HG02678 (cell line): ENCODE measurements around the gene PPM1J.
A peak's percentile ranks its signal among the peaks of the same experiment; 100 is the strongest.
"Not testable (repeated sequence)": the region's sequence is repeated elsewhere in the genome, so short reads cannot be mapped to it uniquely, and the experiment has no call there.

ENCODE experiments used
- ATAC-seq: cut with Tn5 transposase; IDR thresholded peaks from one replicate; pipeline ENCODE4 v1.9.1; 2021; ENCODE audit warnings: mild to moderate bottlenecking, moderate library complexity; ENCODE audit not compliant: unreplicated experiment

Gene PPM1J

DNA sequence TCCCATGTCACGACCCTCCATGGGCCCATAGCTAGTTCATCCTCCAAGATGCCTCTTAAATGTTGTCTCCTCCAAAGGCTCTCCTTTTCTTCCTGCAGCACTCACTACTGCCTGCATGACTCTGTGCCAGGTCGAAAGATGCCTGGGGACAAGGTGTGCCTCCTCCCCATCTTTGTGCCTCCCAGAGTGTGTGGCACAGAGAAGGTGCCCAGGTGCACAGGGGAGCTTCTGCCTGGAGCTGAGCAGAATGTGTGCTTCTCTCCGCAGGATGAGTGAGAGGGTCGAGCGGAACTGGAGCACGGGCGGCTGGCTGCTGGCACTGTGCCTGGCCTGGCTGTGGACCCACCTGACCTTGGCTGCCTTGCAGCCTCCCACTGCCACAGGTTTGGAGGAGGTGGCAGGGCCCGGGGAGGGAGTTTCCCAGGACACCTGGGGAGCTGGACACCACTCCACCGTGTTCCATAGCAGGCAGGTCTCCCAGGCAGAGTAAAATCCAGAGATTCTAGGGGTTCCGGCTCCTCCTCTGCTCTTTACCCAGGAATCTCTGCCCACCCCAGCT is 6.9 kb upstream of the PPM1J start:
- ATAC-seq = no peak

DNA sequence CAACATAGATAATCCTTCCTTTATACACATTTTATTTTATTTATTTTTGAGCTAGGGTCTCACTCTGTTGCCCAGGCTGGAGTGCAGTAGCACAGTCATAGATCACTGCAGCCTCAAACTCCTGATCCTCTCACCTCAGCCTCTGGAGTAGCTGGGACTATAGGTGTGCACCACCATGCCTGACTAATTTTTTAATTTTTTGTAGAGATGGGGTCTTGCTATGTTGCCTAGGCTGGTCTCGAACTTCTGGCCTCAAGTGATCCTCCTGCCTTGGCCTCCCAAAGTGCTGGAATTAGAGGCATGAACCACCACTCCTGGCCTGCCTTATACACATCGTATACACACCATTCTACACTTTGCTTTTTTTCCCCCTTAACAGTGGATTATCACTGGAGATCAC is 6.2 kb upstream of the PPM1J start:
- not testable (repeated sequence) for ATAC-seq

DNA sequence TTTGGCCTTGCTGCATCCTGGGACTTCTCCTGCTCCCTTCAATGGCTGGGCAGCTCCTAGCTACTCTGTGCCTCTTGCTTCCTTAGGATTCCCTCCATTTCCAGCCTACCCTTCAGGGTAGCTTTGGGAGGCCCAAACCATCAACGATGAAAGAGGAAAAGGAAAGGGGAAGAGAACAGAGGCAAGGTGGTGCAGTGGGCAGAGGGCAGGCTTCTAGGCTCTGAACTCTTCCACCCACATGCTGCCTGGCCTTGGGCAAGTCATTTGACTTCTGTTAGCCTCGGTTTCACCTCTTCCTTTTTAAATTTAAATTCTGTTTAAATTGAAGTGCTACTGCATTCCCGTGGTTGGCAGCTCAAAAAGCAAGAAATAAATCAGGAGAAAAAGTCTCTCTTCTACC is 5.7 kb upstream of the PPM1J start:
- ATAC-seq = no peak

DNA sequence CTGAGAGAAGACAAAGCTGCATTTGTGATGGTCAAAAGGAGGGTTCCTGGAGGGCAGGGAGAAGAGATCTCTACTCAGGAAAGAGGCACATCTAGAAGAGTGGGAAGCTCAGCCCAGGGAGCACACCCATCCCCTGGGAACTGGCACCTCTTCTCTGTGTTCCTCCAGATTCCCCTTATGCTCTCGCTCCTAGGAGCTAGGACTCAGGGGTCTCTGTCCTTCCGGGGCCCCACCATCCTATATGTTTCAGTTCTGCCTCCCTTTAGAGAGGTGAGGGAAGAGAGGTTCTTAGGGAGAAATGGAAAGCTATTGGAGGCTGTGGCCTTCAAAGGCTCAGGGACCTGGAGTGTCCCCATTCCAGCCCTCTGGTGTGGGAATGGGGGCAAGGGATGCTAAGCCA is 4.6 kb upstream of the PPM1J start:
- no peak for ATAC-seq

DNA sequence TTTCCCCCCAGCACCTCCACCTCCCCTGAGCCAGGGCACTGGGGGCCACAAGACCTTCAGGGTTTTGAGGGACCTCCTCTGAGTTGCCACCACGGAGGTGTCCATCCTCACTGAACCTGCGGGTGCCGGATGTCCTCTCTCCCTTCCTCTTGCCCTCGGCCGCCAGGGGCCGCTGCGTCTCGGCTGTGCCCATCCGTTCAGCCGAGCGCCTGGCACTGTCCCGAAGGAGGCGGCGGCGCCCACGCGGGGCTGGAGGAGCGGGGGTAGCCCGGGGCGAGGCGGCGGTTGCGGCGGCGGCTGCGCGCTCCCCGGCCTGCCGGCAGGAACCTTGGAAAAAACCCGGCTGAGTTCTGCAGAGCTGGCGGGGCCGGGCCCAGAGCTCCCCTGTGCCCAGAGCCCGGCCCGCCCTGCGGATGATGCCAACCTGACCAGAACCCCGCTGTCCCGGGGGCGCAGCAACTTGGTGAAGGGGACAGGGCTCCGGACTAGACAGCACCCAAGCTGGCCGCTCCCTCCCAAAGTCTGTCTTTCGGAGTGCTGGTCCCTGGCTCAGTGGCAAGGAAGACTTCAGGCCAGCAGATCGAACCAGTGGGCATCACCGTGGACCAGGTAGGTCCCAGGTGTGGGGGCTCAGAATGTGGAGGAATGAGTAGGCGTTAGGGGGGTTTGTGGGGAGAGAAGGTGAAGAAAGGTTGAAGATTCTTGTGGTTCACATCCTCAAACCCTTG is 3.7 kb upstream of the PPM1J start:
- no peak for ATAC-seq

DNA sequence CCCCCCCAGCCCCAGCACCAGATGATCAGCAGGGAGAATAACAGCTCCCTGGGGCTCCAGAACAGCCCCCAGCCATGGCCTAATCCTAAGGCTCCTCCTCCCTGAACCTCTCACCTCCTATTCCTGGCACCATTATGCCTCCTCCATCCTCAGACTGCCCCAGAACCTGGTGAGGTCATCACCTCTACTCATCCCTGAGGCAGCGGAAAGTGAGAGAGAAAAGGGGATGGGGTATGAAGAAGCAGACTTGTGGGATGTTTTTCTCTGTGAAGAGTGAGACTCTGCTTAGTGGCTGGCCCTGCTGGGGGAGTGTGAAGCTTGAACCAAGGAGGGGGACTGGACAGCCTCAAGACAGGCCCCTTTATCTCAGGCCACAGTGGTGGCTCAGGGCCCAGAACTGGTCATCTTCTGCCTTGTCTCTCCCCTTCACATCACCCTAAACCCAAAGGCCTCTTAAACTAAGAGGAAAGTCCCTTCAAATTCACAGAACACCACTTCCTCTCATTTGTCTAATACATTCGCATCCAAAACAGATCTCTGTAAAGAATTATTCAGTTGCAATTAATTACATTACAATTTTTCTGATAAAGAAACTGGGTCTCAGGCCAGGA is 2.2 kb upstream of the PPM1J start:
- no peak for ATAC-seq

DNA sequence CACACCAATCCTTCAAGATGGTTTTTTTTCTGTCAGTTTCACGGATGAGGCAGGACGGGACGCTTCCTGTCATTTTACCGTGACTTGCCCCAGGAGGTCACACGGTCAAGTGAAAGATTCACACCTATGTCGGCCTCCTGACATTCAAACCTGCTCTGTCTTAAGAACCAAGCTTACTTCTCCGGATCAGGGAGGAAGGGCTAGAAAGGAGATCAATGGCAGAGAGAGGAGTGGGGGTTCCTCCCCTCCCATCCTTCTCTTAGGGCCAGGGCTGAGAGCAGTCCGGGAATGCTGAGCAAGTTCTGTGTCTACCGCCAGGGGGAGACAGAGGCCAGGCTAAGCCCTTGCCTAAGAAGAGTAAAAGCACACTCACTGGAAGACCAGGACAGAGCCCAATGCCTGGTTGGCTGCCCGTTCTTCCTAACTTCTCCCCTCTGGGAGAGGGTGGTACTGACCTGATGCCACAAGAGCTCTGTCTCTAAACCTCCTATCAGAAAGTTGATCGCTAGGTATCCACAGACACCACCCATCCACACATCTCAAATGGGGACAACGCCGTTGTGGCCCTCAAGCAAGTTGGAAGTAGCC is 1.1 kb upstream of the PPM1J start:
- peak; percentile 35 for ATAC-seq

DNA sequence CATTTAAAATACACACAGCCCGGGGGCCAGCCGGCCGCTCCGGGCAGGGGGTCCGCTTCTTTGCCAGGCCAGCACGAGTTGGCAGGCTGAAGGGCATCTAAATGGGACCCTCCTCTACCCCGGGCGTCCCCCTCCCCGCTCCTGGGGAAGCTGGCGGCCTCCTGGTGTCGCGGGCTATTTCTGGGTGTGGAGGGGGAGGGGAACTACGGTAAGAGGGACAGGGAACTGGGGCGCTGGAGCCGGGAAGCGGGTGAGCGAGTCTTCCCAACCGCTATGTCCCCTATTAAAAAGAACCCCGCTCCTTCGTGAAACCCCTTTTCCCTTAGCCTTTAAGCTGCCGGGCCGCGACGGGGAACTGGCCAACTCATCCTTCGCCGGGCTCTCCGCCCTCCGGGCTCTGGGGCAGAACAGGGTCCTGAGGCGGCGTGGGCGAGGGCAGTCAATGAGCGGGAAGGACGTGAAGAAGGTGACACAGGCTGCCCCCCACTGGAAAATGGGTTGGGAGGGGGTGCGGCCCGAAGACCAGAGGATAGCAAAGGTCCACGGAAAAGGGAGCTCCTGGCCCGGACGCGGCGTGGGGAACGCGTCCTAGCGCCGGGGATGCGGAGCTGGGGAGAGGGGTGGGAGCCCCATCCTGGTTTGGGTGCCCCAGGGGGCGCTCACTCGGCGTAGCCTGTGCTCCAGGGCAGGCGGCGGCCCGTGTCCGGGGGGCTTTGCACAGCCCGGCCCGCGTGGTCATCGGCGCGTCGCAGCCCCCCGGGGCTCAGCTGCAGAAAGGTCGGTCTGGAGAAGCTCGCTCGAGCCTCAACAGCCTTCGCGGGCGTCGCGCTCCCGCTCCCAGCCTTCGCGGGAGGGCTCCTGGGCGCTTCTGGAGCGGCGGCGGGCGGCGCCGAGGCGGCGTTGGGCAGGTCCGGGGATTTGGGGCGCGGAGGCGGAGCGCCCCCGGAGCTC is 544 bp downstream of the PPM1J start:
- ATAC-seq = no peak

DNA sequence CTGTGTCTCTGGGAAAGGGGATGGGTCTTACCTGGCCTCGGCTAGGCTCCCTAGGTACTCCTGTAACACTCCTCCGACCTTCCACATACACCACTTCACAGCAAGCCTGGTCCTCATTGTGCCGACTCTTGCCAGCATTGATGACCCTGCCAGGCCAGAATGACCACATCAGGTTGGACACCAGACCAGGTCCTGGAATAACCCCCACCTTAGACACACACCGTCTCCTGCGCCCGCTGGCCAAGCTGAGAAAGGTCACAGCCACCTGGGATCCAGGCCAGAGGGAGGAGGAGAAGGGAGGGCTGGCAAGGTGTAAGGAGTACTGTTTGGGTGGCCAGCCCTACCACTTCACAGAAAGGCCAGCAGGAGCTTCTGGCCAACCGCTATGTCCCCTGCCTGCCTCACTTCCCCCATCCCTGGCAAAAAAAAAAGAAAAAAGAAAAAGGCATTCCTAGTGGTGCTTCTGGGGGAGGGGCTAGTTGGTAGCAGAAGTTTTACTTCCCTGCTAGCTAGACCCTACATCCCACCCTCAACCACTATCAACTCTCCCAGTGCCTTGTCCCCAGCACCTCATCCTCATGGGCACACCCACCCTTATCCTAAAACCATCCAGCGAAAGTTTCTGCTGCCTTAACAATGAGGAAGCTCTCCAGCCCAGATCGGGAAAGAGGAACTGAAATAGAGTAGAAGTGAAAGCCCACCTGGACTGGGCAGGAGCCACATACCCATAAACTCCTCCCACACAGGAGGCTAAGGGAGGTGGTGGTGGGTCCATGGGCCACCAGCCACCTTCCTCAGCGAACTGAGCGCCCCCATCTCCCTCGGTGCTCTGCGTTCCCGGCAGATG is 1.4 kb downstream of the PPM1J start:
- no peak for ATAC-seq

DNA sequence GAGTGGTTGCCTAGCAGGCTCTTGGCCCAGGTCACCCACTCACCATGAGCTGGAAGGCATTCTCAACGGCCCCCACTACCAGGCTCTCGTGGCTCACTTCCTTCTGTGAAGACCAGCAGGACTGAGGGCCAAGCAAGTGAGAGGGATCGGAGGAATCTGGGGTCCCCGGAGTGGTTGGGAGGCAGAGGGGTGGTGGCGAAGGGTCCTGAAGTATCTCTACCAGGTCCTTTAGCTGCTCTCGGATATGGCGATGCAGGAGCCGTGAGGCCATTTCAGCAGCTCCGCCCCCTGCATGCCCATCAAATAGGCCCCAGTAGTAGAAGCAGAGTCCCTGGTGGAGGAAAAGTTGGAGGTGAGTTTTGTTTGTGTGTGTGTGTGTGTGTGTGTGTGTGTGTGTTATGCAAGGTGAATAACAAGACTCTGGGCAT is 2.4 kb downstream of the PPM1J start:
- no peak for ATAC-seq

DNA sequence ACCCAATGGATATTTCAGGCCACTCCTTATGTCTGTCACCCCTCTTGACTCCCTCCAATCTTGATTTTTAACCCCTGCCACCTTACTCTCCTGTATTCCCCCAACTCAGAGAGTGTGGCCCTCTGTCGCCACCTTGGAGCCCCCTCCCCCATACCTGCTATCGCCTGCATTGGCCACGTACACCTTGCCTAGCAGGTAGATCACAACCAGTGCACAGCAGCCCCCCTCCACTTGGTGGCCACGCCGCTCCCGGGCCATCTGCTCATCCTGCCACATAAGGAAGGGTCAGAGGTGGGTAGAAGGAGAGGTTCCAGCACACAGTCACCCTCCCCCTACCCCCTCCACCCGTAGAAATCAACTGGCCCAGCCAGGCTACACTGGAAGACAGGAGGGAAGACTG is 2.9 kb downstream of the PPM1J start:
- ATAC-seq = no peak

DNA sequence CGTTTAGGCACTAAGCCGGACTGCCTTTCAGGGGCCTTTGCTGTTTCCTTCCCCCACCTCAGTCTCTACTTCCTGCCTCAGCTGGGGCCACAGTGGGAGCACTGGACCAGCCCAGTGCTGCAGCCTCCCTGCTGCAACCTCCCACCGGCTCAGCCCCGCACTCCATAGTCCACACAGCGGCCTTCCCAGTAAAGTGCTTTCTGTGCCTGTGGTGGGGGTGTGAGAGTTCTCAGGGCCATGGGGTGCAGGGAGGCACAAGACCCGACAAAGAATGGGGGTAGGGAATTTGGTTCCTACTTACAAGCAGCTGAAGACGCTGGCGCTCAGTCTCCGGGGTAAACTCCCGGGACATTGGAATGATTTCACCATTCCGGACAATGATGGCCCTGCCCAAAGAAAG is 3.5 kb downstream of the PPM1J start:
- no peak for ATAC-seq

DNA sequence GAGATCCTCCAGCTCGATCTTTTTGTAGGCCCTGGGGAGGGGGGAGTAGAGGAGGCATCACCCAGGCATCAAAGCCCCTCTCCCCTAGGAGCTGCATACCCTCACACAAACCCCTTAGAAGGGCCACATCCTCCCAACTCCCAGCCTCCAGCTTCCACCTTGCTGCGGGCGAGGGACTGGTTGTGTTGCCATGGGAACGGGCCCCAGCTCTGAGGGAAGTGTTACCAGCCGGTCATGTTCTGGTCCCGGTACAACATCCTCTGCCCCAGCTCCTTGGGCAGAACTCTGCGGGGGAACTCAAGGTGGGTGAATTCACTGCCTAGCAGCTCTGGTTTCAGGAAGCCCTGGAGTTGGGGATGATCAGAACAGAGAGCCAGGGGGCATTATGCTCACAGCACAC is 4.1 kb downstream of the PPM1J start:
- ATAC-seq = no peak

DNA sequence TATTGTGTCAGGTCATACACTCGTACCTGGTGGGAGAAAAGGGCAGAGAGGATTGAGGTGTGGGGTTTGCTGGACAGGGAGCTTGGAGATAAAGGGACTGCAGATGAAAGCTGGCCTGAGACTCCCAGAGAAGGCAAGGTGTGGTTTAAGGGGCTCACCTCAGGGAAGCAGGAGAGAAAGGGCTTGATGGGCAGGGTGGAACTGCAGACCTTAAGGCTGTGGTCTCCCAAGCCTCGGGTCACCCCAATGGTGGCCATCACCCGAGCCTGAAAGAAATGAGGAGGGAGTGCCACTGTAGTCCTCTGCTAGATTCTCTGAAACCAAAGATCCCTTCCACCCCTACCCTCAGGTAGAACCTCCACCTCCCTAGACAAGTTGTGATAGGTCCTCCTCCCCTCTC is 4.5 kb downstream of the PPM1J start:
- no peak for ATAC-seq

DNA sequence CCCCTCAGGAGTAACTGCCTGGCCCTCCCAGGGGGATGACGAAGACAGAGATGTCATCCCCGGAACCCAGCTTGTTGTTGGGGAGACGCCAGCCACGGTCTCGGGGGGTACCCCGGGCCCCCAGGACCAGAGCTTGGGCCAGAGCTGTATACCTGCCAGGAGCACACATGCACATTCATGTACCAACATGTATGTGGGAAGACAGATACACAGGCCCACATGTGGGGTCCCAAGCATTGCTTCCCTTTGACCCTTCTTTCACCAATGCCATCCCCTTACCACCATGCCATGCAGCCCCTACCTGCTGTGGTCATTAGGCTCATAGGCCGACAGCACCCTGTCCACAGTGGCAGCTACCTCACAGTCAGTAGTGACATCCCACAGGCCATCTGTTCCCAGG is 5.0 kb downstream of the PPM1J start:
- ATAC-seq = no peak

DNA sequence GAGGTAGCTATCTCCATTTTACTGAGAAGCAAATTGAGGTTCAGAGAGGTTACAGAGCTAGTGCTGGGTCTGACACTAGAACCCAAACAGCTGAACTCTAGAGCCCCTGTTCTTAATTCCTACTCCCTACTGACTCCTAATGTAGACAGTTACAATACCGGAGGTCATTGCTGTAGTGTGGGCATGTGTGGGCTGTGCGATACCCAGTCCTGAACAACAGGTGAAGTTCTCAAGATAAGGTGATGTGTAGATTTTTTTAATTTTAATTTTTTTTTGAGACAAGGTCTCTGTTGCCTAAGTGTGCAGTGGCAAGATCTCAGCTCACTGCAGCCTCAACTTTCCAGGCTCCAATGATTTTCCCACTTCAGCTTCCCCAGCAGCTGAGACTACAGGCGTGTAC is 6.6 kb downstream of the PPM1J start:
- ATAC-seq = no peak

DNA sequence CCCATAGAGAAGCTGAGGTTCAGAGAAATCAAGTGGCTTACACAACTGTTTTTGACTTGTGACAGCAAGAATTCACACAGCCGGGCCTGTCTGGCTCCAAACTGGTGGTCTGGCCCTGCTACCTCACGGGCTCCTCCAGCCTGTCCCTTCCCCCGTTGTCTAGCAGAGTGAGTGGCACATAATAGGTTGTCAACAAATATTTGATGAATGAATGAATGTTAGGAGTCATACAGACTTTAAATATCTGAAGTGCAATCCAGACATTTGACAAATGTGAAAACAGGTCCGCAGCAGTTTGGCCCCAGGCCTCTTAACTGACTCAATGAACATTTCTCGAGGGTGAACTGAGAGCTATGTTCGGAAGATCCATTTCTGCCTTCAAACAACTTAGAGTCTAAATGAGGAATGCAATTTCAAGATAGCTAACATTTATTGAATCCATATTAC is 7.1 kb downstream of the PPM1J start:
- ATAC-seq = no peak

DNA sequence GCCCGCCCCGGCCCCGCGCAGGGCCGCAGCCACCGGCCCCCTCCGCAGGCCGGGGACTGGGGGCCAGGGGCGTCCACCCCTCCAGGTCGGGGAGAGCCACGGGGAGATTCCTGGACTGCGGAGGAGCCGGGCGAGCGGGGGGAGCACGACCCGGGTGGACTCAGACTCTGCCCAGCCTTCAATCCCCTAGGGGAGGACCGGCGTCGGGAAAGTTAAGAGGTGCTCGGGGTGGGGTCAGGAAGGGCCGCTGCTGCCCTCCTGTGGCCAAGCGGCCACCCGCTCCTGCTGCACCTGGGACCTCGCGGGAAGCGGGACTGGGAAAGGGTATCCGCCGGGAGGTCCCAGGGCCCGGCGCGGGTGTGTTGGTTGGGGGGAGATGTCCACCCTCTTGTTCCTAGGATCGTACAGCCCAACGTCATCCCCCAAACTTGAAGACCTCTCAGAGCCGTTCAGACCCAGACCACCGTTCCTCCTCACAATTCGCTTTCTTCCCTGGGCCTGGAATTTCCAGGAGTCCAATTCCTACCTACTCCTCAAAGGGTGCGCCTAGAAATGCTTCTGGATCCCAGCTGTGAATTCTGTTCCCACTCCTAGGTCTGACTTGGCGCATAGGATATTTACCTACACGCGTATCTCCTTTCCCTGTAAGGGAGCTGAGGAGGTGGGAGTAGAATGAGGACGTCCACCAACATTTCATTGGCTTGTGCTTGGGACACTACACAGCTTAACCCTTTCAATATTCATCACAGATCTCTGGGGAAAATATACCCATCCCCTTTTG is 7.7 kb downstream of the PPM1J start:
- ATAC-seq = peak; percentile 66

DNA sequence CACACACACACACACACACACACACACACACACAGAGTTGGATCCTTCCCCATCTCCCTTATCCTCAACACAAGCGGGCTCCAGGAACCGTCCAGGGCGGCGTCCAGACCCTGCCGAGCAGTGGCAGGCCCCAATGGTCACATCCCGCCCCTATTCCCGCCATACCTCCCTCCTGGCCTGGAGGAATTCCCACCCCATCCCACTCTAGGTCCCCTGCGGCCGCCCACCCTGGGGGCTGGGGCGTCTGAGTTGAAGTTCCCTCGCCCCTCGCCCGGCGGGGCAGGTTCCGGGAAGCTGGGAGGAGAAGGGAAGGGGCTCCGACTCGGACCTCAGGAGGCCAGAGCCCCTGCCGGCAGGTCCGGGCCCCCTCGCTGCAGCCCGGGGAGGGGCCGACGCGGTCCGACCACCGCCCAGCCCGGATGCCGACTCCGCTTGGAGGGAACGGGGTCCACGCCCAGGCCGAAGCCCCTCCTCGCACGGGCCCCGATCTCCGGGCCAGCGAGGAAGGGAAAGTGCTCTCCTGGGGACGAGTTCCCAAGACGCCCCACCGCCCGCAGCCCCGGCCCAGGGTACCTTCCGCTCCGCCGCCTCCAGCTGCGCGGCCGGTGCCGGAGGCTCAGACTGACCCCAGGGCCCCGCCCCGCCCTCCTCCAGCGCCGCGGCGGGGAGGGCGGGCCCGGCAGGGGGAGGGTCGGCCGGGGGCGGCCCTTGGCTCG is 8.5 kb downstream of the PPM1J start, which contains the start of gene RHOC:
TSS of gene RHOC (minus strand) at position 623 of the 716 bp plus-strand sequence. CDS start 3,328 bp downstream, outside the sequence.
- peak; percentile 71 for ATAC-seq
